Fibroblast of skin of left biceps (primary cell): ENCODE data around the gene AGBL3.
A peak's percentile ranks its signal among the peaks of the same experiment; 100 is the strongest.
"Not testable (repeated sequence)": the region's sequence is repeated elsewhere in the genome, so short reads cannot be mapped to it uniquely, and the experiment has no call there.

Experiments
- DNase-seq, 2 experiments: peaks; one replicate each; pipeline ENCODE4 v3.0.0-alpha.2; 2013; ENCODE audit warnings: low read depth in 2 of 2

AGBL3 gene

DNA sequence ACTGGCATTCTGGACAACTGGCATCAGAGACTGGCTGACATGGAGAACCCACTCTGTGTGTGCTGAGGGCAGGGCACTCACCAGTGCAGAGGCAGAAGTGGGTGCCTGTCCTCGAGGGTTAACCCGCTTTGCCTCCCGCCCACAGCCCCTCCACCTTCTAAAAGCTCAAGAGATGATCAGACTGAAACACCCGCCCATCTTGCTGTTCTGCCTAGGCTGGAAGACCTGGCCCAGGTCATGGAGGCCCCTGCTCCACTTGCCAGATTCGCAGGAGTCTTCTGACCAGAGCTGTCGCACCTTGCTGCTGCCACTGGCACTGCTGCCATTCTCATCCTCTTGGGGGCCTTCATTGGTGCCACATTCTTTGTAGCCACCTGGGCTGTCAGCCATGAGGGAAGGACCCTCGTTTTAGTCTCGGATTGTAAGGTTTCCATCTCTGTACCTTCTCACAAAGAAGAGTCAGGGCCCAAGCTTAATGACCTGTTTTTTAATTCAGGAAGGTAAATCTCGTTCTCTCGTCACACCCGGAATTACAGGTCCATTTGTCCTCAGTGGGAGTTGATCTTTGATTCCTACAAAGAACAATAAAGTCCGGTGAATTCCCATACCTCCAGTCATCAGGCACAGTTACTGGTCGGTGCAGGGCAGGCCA, 182.3 kb downstream of the AGBL3 start:
- DNase-seq: no peak

DNA sequence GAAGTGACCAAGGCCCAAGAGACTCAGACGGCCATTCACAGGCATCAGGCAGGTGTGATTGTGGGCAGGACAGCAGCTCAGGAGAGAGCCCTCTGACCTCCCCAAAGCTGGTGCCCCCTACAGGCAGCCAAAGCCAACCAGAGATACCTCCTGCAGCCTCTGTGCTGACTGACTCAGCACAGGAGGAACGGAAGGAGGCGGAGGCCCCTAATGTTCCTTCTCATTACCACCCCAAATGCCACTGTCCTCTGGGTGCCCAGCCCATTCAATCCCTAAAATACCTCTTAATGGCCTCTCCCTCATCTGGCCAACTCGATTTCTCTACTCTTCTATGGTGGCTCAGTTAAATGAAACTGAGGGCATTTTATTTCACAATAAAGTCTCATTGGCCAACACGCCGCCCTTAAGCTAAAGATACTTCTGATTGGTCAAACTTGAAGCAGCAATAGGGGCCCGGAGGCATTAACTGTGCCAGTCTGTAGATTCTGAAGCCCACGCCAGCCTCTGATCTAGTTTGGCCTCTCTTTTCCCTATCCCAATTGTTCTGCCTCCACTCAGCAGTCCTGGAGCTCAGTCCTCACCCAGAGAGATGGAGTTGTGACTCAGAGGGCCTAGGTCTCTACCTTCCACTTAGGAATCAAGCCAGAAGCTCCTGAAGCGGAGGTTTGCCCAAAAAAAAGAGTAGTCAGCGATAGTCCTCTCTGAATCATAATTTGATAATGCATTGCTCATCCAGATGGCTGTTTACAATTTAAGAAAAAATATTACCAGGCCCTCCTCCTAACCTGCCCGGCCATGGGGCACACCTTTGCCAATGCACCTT, 183.0 kb downstream of the AGBL3 start:
- DNase-seq: no peak

DNA sequence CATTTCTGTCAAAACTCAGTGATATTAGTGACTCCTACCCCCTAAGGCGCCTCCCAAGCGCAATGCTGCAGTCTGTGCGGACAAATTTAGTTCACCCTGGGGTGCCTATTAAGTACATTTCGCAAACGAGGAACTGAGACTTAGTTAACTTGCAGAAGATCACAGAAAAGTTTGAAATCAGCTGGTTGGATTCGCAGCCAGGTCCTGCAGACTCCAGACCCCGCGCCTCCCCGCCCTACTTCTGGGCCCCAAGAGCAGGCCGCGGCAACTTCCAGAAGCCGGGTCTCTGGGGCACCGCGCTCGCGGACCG, 183.6 kb downstream of the AGBL3 start:
- no peak for DNase-seq

DNA sequence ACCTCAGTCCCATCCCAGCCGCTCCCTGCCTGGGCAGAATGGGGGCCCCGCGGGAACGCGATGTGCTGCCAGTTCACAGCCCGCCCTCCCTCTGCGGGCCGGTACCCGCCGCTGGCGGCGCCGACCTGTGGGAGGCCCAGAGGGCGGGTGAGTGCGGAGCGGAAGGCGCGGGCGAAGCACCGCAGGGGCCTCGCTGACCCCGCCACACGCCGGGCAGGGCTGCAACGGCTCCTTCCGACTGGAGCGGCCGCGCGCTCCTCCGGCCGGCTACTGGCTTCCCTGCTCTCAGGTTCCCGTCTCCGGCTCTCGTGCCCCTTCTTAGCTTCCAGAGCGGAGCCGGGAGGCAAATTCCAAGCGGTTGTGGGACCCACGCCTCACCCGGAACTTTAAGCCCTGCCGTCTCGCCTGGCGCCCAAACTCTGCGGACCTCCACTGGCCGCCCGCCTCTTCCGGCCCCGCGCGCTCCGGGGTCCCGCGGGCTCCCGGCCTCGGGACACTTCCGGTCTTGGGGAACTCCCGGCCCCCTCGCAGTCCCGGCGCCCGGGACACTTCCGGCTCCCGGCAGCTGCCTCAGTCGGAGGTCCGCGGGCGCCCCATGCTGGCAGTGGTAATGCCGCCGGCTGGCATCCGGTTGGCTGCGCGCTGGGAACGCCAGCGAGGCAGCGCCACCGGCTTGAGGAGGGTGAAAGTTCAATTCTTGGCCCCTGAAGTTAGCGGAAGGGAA, 184.1 kb downstream of the AGBL3 start, which contains the start of gene CYREN:
CYREN (minus strand) TSS at position 434 of the 724 bp plus-strand sequence. CDS start 1,785 bp downstream, outside the sequence.
- DNase-seq: peak; percentile 80

DNA sequence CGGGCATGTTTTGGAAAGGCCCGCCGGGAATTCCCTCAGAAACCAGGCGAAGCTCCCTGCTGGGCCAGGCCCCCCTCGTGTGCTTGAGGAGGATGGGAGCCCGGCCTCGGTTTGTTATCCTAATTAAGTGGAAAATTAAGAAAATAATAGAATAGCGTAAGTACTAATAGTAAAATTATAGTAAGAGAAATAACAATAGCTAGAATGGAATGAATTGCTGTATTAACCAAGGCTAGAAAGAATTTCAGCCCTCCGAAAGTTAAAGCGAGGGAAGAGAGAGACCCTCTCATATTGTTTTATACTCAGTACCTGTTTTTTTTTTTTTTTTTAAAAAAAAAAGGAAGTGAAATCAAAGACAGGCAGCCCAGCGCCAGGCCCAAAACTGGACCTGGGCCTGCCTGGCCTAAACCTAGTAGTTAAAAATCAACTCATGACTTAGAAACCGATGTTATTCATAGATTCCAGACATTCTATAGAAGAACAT, 184.7 kb downstream of the AGBL3 start:
- DNase-seq: not testable (repeated sequence)

DNA sequence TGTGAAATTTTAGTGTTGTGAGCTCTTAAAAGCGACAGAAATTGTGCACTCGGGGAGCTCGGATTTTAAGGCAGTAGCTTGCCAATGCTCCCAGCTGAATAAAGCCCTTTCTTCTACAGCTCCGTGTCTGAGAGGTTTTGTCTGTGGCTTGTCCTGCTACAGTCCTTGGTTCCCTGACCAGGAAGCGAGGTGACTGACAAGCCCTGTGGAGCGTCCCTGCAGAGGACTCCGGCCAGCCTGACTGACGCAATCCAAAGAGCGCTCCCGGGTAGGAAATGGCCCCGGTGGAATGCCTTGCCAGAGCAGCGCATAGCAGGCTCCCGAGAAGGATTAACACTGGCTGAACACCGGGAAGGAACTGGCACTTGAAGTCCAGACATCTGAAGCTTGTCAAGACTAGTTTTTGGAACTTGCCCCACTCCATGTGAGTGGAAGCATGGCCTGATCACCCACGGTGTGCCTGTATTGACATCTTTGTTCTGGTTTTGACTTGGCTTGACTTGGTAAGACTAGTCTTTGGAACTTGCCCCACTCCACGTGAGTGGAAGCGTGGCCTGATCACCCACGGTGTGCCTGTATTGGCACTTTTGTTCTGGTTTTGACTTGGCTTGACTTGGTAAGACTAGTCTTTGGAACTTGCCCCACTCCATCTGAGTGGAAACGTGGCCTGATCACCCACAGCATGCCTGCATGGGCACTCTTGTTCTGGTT, 185.4 kb downstream of the AGBL3 start:
- not testable (repeated sequence) for DNase-seq

DNA sequence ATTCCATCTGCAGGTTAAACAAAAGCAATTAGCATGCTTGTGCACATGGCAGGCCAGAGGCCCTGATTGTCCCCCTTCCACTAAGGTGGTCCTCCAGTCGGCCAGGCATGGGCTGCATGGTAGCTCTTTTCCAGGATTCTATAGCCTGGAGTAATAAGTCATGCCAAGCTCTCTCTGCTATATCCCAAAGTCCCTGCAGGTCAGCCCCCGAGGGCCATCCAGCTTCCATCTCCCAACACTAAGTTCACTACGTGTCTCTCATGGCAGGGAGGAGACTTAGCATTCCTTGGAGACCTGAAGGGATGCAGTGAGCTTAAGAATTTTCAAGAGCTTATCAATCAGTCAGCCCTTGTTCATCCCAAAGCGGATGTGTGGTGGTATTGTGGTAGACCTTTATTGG, 187.6 kb downstream of the AGBL3 start:
- DNase-seq: not testable (repeated sequence)

DNA sequence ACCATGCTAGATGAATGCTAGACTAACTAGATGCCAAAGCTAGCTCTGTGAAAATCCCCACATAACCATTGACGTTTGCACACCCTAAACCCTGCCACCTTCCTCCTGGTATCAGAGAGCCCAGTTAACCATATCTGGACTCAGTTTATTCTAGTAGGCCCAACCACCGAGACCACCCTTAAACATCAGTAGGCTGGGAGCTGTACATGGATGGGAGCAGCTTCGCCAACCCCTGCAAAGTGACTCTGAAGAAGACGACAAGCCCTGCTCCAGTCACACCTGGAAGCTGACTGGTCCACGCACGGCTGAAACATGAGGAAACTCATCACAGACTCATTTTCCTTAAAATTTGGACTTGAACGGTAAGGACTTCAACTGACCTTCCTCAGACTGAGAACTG, 188.6 kb downstream of the AGBL3 start:
- no peak for DNase-seq

DNA sequence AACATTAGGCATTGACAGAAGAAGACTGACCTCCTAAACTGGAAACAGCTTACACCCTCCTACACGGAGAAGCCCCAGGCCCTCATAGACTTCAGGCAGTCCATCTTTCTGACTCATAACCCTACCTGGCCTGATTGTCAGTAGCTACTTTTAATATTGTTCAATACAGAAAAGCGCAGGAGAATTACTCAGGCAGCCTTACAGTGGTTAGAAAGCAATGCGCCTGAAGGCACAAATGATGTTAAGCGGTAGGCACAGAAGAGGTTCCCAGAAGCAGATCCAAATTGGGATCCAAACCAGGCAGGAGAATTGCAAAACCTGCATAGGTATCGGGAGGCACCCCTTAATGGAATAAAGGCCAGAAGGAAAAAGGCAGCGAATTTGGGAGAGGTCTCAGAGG, 189.6 kb downstream of the AGBL3 start:
- DNase-seq: no peak

DNA sequence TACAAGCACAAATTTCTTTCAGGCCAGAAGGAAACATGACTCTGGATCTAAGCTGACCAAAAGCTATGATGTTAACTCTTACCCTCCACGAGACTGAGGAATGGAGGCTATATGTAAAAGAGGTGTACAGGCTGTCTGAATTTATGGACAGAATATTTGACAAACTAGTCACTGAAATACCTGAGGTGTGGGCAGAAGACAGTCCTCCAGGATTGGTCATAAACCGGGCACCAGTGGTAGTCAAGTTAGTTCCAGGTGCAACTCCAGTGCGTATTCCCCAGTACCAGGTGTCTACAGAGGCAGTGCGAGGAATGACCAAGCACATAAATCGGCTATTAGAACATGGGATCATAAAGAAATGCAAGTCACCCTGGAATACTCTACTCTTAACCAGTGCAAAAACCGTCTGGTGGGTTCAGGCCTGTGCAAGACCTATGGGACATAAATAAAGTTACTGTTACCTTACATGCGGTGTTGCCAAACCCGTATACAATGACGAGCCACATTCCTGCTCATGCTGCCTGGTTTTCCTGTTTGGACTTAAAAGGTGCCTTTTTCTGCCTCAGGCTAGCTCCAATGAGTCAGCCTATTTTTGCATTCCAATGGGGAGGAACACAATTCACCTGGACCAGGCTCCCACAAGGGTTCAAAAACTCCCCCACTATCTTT, 190.9 kb downstream of the AGBL3 start:
- DNase-seq: no peak

DNA sequence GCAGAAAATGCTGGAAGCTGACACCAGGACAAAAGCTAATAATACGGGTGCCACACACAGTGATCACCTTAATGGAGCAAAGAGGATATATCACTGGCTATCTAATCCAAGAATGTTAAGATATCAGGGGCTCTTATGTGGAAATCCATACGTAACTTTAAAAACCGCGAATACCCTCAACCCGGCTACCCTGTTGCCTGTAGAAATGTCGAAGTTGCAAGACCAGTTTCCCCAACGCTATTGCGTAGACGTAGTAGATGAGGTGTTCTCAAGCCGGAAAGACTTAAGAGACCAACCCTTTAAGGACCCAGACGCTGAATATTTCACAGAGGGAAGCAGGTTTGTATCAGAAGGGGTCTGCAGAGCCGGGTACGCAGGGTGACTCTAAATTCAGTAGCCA, 192.1 kb downstream of the AGBL3 start:
- DNase-seq: no peak

DNA sequence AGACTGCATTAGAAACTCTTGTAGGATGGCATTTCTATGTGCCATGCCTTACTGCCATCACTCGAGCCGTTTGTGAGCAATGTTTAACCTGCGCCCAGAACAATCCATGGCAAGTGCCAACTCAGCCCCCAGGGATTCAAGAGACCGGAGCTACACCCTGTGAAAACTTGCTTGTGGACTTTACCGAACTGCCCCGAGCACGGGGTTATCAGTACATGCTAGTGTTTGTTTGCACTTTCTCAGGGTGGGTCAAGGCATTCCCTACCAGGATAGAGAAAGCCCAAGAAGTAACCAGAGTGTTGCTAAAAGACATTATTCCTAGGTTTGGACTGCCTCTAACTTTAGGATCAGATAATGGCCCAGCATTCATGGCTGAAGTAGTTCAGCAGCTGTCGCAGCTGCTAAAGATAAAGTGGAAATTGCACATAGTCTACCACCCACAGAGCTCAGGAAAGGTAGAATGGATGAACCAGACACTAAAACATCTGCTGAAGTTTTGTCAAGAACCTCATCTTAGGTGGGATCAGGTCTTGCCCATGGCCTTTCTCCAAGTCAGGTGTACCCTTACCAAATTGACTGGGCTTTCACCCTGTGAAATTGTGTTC, 193.1 kb downstream of the AGBL3 start:
- no peak for DNase-seq

DNA sequence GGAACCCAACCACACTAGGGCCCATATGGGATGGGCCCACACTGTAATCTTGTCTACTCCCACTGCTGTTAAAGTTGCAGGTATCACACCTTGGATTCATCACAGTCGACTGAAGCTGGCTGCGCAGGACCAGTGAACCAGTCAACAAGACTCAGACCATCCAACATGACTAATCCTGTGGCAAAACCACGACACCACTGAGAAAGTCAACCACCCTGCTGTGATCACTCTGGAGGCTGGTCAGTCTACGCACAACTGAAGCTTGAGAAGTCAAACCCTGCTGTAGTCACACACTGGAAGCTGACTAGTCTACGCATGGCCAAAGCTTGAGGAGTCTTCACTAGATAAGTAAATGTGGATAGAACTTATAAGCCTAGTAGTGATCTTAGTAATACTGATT, 193.8 kb downstream of the AGBL3 start:
- no peak for DNase-seq

DNA sequence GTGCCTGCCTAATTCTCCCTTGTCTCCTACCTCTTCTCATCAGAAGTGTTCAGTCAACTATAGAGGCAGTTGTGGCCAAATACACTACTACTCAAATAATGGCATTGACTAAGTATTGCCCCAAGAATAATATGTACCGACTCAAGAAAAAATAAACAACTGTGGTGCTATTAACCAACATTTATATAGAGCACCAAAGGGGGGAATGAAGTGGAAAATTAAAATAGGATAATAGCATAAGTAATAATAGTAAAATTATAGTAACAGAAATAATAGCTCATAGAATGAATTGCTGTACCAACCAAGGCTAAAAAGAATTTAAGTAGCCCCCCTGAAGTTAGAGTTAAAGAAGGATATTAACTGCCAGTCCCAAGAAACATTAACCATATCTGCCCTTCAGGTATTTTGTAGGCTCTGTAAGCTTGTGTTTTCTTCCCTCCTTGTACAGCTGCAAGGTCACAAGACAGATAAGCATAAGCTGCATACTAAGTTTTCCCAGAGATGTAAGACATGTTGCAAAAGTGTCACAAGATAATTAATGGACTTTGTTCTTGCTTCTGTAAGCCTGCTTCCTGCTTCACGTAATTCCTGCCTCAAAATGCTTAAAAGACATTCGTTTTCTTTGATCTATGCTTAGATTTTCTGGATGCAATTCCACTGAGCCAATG, 195.1 kb downstream of the AGBL3 start:
- DNase-seq: no peak

DNA sequence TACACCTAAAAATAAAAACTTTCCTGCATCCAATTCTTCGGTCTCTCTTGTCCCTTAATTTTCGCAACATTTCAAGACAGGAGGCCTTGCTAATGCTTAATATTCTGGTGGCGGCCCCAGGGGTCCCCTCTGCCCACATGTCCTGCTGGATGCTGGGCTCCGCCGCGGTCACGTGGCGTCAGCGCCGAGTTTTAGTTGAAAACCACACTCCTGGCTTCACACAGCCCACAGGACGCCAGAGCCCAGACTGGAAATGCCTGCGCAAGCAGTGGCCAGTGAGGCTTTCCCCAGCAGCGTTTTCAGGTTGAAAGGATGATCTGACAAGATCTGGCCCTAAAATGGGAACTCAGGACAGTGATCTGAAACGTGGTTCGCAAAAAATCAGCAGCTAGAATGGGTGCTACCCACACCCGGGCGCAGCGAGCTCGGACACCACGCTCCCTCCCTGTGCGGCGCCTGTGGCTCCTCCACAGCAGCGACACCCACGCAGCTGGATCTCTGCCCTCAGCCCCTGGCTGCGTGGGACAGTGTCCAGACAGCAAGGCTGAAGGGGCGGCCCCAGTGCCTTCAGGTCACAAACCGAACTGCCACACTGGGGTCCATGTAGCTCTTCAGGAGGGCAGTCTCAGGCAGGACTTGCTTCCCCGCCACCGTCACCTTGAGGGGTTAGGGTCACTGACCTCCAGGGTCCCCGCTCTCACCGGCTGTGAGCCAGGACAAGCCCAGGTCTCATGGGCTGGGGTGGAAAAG, 195.8 kb downstream of the AGBL3 start:
- no peak for DNase-seq

DNA sequence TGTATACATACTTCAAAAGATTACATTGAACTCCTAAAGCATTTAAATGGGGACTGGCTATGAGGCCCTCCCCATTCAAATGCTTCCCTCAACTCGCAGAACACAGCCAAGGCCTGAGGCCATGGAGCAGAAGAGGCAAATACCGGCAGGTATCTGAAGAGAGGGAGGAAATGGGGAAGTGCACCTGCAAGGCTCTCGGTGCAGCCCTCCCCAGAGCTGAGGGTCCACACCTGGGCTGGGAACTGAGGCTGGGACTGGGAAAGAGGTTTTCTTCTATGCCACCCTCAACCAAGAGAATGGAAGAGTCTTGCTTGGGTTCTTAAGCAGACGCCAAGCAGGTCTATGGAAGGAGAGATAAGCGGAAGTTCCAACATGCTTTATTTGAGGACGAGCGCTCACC, 197.2 kb downstream of the AGBL3 start:
- DNase-seq: no peak

DNA sequence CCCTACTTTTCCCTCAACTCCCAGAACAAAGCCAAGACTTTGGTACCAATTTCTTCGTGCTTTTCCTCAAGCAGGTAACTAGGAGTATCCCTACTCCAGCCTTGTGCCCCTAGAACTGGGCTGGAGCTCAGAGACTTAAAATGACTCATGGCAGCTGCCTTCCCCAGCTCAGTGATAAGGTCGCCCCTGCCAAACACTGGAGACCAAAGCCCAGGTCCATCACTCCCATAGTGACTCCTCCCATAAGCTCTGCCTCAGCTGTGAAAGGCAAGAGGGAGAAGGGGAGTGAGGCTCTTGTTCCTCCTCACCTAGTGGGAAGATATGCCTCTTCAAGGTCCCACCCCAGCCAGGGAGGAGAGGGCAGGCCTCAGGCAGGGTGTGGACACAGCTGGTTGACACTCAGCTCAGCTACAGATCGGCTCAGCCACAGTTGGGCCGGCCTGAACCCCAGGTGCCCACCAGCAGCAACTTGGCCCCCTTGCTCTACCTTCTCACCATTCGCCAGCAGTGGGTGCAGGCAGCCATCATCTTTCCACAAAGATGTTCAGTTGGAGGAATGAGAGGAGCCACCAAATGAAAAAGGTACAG, 198.0 kb downstream of the AGBL3 start:
- DNase-seq: no peak
